Stimulated activated CD4-positive, alpha-beta T cell treated with anti-CD3 and anti-CD28 coated beads, Interleukin-2, amount 100 ng/mL, for 24 hours (primary cell): ENCODE results near the gene FGF5.
A peak's percentile ranks its signal among the peaks of the same experiment; 100 is the strongest.
"Not testable (repeated sequence)": the region's sequence is repeated elsewhere in the genome, so short reads cannot be mapped to it uniquely, and the experiment has no call there.

Experiments used
- DNase-seq, 2 donors: peaks; one replicate each; pipeline ENCODE4 v3.0.0-alpha.2; 2020

FGF5 gene

DNA sequence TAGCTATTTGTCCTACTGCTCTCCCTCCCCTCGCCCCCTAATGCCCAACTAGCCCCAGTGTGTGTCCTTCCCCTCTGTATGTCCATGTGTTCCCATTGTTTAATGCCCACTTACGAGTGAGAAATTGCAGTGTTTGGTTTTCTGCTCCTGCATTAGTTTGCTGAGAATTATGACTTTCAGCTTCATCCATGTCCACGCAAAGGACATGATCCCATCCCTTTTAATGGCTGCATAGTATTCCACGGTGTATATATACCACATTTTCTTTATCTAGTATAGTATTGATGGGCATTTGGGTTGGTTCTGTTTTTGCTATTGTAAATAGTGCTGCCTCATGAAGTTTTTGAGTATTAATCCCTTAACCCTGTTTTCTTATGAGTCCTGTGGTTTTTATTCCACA is 35.4 kb downstream of the FGF5 start:
- DNase-seq: no peak

- no peak for DNase-seq
Measured at GRCh38 chr4:80302616-80303223, 36.3 kb downstream of the FGF5 start.

DNA sequence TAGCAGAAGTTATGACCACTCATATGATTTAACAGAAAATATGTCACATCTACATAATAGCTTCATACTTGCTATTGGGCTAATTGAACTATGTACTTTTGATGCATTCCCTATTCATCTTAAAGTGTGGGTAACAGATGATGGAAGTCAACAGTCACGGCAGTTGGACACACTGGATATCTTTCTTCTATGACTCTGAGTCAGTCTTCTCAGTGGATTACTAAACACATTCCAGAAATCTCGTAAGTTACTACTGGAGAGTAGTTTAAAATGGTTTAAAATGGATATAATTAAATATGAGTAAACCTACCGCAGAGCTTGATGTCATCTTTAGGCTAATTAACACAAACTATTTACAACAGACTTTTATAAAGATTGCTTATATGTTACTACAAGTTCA is 39.0 kb downstream of the FGF5 start:
- no peak for DNase-seq

GRCh38 chr4:80306260-80306659 is 39.8 kb downstream of the FGF5 start:
- no peak for DNase-seq

DNA sequence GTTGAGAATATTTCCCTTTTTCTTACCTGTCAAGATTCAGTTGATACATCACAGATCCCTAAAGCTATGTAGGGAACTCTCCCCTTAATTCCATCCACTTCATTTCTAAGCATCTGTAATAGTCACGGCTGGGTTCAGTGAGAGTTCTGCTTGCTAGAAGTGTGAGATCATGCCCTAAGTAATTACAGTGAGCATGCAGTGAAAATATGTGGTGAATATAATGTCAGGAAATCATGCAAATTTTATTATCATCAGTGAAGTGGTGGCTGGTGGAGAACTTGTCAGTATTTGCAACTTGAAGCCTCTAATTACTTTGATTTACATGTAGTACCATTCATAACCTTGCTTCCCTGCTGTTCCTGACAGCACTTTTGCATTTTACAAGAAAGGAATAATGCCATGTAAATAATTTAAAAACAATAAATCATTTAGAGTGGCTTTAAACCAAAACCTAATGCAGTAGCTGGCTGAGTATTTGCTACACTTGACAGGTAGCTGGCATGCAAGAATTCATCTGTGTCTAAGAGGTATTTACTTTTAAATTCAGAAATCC is 40.8 kb downstream of the FGF5 start:
- no peak for DNase-seq

DNA sequence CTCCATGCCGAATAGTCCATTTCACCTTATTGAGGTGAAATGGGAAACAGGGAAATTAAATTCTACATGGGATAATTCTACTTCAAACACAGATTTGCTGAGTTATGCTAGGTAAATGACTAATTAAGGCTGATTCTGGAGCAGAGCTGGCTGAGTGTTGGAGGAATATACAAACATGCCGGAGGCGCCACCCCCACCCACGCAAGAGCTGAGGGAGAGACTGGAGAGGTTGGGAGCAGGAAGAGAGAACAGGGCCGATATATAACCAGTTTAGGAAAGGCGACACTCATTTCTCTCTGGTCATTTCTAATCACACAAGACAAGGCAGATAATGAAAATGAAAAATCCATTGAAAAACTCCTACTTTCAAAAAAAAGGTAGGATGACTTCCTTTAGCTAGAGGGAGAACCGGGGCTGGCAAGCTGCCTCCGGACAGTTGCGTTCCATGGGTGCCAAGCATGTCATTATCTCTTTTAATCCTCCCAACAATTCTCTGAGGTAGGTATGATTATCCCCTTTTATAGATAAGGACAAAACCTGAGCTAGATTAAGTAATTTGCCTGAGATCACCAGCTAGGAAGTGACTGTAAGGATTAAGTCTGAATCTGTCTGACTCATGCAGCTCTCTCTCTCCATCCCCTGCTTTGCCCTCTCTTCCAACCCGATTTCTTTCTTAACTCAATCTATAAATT is 41.5 kb downstream of the FGF5 start:
- no peak for DNase-seq

GRCh38 chr4:80308466-80308822 is 42.0 kb downstream of the FGF5 start:
- DNase-seq: no peak

DNA sequence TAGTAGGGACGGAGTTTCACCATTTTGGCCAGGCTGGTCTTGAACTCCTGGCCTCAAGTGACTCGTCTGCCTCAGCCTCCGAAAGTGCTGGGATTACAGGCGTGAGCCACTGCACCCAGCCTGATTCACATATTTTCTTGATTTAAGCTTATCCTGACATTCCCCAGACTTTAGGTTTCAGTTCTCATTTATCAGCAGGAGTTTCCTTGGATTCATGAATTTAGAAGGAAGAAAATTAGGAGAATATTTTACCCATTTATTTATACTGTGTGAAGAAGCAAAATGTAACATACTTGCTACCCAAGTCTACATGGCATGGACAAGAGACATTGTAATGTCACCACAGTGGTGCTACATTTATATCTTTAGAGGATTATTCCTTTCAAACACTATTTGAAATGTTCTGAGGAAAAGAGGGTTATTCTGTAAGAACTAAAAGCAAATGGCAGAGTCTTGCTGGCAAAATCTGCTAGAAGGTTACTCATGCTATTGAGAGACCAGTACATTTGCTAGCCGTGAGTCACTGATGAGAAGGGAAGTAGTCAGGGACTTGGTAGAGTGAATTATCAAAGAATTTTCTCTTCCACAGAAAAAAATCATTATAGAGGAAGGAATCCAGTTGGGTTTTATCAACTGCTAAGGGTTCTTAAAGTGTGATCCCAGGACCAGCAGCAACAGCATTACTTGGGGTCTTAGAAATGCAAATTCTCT is 43.0 kb downstream of the FGF5 start:
- no peak for DNase-seq

- DNase-seq: no peak
Measured at GRCh38 chr4:80311130-80311529, 44.7 kb downstream of the FGF5 start.

GRCh38 chr4:80312124-80312523 is 45.7 kb downstream of the FGF5 start:
- DNase-seq: no peak

- DNase-seq: no peak
Measured at GRCh38 chr4:80313627-80314026, 47.2 kb downstream of the FGF5 start.

DNA sequence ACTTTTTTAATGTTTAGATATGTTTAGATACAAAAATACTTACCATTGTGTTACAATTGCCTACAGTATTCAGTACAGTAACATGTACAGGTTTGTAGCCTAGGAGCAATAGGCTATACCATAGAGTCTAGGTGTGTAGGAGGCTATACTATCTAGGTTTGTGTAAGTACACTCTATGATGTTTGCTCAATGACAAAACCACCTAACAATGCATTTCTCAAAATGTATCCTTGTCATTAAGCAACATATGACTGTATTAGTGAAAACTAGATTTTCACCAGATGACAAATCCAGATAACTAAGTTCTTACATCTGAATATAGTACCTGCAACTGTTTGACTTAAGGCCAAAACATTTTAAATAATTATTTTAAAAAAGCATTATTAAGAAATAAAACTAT is 49.4 kb downstream of the FGF5 start:
- DNase-seq: not testable (repeated sequence)

DNA sequence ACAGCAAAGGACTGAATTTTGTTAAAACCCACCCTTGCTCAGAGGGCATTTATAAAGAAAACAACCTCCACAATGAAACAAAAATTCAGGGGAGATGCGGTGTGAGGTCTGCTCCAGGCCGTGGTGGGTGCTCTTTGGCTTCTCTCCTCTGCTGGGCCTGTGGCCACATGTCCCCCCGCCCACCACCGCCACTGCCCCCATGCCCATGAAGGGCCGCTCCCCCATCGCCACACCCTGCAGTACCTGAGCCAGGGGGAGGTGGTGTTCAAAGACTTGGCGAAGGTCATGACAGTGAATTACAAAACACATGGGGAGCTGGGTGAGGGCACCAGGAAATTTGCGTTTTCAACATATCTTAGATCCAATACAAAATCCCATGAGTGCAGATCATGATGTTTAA is 54.9 kb downstream of the FGF5 start:
- DNase-seq: no peak

- DNase-seq: no peak
Measured at GRCh38 chr4:80321776-80322175, 55.3 kb downstream of the FGF5 start.

GRCh38 chr4:80322716-80323115 is 56.3 kb downstream of the FGF5 start:
- DNase-seq: no peak

GRCh38 chr4:80324171-80324570 is 57.7 kb downstream of the FGF5 start:
- DNase-seq: no peak

GRCh38 chr4:80331693-80332092 is 65.2 kb downstream of the FGF5 start:
- no peak for DNase-seq

DNA sequence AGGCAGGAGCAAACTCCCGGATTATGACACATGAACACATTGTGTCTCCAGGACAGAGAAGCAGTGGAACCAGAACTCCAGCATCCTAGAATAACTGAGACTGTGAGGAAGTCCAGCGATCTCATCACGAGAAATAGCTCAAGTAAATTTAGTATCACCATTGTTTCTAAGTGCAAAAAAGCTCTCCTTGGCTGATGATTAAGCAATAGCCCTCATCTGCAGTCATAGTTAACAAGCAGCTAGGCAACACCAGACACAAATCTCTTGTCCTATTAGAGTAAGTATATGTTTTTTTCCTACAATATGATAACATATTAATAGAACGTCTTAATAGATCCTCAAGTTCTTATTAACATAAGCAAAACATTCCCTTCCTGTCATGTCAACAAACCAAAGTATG is 66.7 kb downstream of the FGF5 start:
- DNase-seq: no peak

DNA sequence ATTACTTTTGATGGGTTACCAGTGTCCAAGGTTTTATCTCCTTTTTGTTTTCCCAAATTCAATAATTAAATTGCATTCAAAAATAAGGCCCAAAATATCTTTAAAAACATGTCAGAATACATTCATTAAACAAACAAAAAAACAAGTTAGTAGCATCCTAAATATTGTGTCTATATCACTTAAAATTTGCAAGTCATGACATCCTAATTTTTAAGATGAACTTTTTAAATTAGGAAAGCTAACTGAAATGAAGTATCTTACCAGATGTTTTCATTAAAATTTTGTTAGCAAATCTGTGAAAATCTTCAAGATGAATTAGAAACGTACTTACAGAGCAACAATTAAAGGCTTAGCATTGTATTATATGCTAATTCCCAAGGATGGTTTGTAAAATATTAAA is 68.1 kb downstream of the FGF5 start:
- no peak for DNase-seq

DNA sequence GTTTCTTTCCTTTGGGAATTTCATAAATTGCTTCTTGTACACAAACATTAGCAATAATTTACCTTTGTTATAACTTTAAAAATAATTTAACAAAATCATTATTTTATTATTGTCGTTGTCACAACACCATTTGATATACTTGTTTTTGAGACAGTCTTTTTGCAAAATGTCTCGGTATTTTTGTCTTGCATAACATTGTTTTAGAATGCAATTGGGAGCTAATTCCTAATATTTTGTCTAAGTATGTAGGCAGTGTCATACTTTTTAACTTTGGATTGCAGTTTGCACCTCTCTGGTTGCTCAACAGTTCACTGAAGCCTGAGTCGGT is 68.7 kb downstream of the FGF5 start:
- DNase-seq: no peak

- DNase-seq: peak; percentile 57 to 79
Measured at GRCh38 chr4:80335554-80336358, 69.3 kb downstream of the FGF5 start, which contains the start of gene CFAP299. CFAP299 (plus strand) TSS chr4:80335730.

GRCh38 chr4:80336582-80336981 is 70.1 kb downstream of the FGF5 start:
- no peak for DNase-seq

- no peak for DNase-seq
Measured at GRCh38 chr4:80340036-80340435, 73.6 kb downstream of the FGF5 start.
